ENCODE results near the gene GPATCH2L. TPM values are rescaled to one million over a fixed set of nuclear protein-coding genes. Genes with fewer than 3 reads are reported as not detected.

GPATCH2L gene
- polyA plus RNA-seq, 3 donors, result 10.6 to 28.3 (median 13.8) TPM

DNA sequence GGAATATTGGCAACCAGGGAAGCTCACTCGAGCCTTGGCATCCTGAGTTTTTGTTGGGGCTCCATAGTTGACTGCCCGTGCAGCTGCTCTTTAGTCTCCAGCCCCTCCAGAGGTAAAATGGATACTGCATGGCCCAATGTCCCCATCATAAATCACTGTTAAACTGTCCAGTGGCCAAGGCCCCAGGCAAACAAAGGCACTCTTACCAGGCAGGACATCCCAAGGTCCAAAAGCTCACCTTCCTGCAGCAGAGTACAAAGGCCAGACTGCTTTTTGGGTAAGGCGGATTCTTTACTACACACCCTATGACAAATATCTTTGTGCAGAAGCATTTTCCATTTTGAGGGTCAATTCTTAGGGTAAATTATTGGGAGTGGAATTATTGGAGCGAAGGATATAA is 81.1 kb downstream of the GPATCH2L start:
- Histone ChIP-seq H3K9ac (ENCODE audit: insufficient read depth, low read length, poor library complexity, severe bottlenecking) (no peak overlapping the region), H3K27ac (ENCODE audit: low read depth in 1 of 2, low read length in 2 of 2) (no peak overlapping the region), H3K4me2 (replicated peaks; ENCODE audit: extremely low read depth, low read length, poor library complexity, severe bottlenecking) (no peak overlapping the region), H3K9me3 (replicated peaks in 1 of 2; ENCODE audit: control insufficient read depth in 1 of 2, insufficient read depth in 1 of 2, low read length in 2 of 2) (no peaks in the 10 kb centered on the region), H3K4me1 (ENCODE audit: control insufficient read depth in 1 of 2, insufficient read depth in 2 of 2, low read length in 2 of 2) (no peaks in the 10 kb centered on the region), H3K4me3 (replicated peaks in 1 of 3; ENCODE audit: low read depth in 2 of 3, low read length in 3 of 3) (no peak overlapping the region), H4K20me1 (ENCODE audit: insufficient read depth, low read length) (no peaks in the 10 kb centered on the region), H3K79me2 (ENCODE audit: insufficient read depth, low read length) (no peaks in the 10 kb centered on the region), H3K27me3 (ENCODE audit: control insufficient read depth in 2 of 2, insufficient read depth in 2 of 2, low read length in 2 of 2) (no peaks in the 10 kb centered on the region), H2AFZ (ENCODE audit: insufficient read depth, low read depth, low read length, poor library complexity, severe bottlenecking) (no peak overlapping the region), H3K36me3 (replicated peaks in 1 of 2; ENCODE audit: control insufficient read depth in 1 of 2, insufficient read depth in 2 of 2, low read length in 2 of 2) (no peaks in the 10 kb centered on the region)
- Mint-ChIP-seq H3K4me3 (no peak overlapping the region), H3K36me3 (peaks cover 0 to 14% of the 10 kb centered on the region in 2 donors), H3K27me3 (ENCODE audit: low read depth in 3 of 3) (peaks cover 0 to 8% (median 4%) of the 10 kb centered on the region in 3 donors), H3K27ac (no peak overlapping the region), H3K4me1 (peaks cover 7% of the 10 kb centered on the region), H3K9me3 (peaks cover 0 to 10% (median 3%) of the 10 kb centered on the region in 7 donors)
- TF ChIP-seq, protein P1, sequence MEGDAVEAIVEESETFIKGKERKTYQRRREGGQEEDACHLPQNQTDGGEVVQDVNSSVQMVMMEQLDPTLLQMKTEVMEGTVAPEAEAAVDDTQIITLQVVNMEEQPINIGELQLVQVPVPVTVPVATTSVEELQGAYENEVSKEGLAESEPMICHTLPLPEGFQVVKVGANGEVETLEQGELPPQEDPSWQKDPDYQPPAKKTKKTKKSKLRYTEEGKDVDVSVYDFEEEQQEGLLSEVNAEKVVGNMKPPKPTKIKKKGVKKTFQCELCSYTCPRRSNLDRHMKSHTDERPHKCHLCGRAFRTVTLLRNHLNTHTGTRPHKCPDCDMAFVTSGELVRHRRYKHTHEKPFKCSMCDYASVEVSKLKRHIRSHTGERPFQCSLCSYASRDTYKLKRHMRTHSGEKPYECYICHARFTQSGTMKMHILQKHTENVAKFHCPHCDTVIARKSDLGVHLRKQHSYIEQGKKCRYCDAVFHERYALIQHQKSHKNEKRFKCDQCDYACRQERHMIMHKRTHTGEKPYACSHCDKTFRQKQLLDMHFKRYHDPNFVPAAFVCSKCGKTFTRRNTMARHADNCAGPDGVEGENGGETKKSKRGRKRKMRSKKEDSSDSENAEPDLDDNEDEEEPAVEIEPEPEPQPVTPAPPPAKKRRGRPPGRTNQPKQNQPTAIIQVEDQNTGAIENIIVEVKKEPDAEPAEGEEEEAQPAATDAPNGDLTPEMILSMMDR (IDR thresholded peaks at IDR 0.05), result no peak
- 50% methylated on average over 2 of the region's 4 CpGs for WGBS (ENCODE audit: insufficient coverage)
- intact Hi-C loops (cut with micrococcal nuclease), result no loop called here
- no peak for DNase-seq

DNA sequence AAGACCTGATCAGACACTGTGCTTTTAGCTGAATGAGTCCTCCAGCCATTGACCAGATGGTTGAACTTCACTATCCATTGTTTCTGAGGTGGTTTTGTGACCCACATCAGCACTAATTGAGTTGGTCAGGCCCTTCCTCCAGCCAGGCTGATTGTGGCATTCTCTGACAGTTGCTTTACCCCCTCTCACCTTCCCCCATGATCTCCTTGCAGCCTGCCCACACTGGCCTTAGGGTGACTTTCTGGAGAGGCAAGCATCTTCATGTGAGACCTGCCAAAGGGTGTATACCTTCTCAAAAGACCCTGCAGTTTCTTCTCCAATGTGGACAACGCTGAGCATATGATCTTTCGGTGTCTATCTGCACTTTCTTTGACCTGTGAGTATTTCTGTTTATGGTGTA is 83.9 kb downstream of the GPATCH2L start:
- no peaks in the 10 kb centered on the region for H3K27me3 ChIP-seq (ENCODE audit: control insufficient read depth in 2 of 2, insufficient read depth in 2 of 2, low read length in 2 of 2)
- H3K9me3 Mint-ChIP-seq, result peaks cover 0 to 17% (median 8%) of the 10 kb centered on the region in 7 donors
- intact Hi-C loops (cut with micrococcal nuclease), result no loop called here
- TF ChIP-seq, protein P1 (IDR thresholded peaks at IDR 0.05), result no peak
- WGBS (ENCODE audit: insufficient coverage), result no CpG with 5 or more reads among the region's 2 CpGs
- no peaks in the 10 kb centered on the region for H3K79me2 ChIP-seq (ENCODE audit: insufficient read depth, low read length)
- H2AFZ ChIP-seq (ENCODE audit: insufficient read depth, low read depth, low read length, poor library complexity, severe bottlenecking), result no peak overlapping the region
- H3K4me1 ChIP-seq (ENCODE audit: control insufficient read depth in 1 of 2, insufficient read depth in 2 of 2, low read length in 2 of 2), result no peaks in the 10 kb centered on the region
- H3K4me1 Mint-ChIP-seq, result peaks cover 7% of the 10 kb centered on the region
- DNase-seq, result no peak
- H3K27ac ChIP-seq (ENCODE audit: low read depth in 1 of 2, low read length in 2 of 2), result no peak overlapping the region
- peaks cover 0 to 14% of the 10 kb centered on the region in 2 donors for H3K36me3 Mint-ChIP-seq
- H3K9me3 ChIP-seq (replicated peaks in 1 of 2; ENCODE audit: control insufficient read depth in 1 of 2, insufficient read depth in 1 of 2, low read length in 2 of 2), result no peaks in the 10 kb centered on the region
- no peaks in the 10 kb centered on the region for H3K36me3 ChIP-seq (replicated peaks in 1 of 2; ENCODE audit: control insufficient read depth in 1 of 2, insufficient read depth in 2 of 2, low read length in 2 of 2)
- no peaks in the 10 kb centered on the region for H4K20me1 ChIP-seq (ENCODE audit: insufficient read depth, low read length)
- H3K4me3 ChIP-seq (replicated peaks in 1 of 3; ENCODE audit: low read depth in 2 of 3, low read length in 3 of 3), result no peak overlapping the region
- no peak overlapping the region for H3K4me2 ChIP-seq (replicated peaks; ENCODE audit: extremely low read depth, low read length, poor library complexity, severe bottlenecking)
- H3K9ac ChIP-seq (ENCODE audit: insufficient read depth, low read length, poor library complexity, severe bottlenecking), result no peak overlapping the region
- H3K27me3 Mint-ChIP-seq (ENCODE audit: low read depth in 3 of 3), result peaks cover 0 to 4% (median 1%) of the 10 kb centered on the region in 3 donors
- no peak overlapping the region for H3K27ac Mint-ChIP-seq
- no peak overlapping the region for H3K4me3 Mint-ChIP-seq

Measured in CD14-positive monocyte (primary cell).